Kidney (tissue), 14 donors: ENCODE measurements around the gene ADAD2. TPM values are rescaled to one million over a fixed set of nuclear protein-coding genes. Genes with fewer than 3 reads are reported as not detected.

Source experiments
- DNase-seq, 5 donors: peaks; one replicate each; pipeline ENCODE4 v3.0.0-alpha.2; 2013 to 2020
- FAIRE-seq: peaks from 2 replicates; lab custom pipeline; 2012; peaks lifted over from hg19 to GRCh38; lab: Jason Lieb, UNC
- H3K27ac ChIP-seq, 2 donors: one replicate each; pipeline ENCODE4 v1.7.0; 2013; ENCODE audit warnings: low read depth in 2 of 2, low read length in 2 of 2, inconsistent platforms in 1 of 2
- H3K27me3 ChIP-seq: one replicate; pipeline ENCODE4 v1.7.1; 2013; ENCODE audit warnings: low read length, inconsistent platforms; ENCODE audit not compliant: control insufficient read depth, insufficient read depth
- H3K36me3 ChIP-seq, 3 donors: one replicate each; pipeline versions ENCODE4 v1.7.0 to v1.7.1; 2013; ENCODE audit warnings: low read length in 3 of 3, control low read depth in 1 of 3, inconsistent platforms in 1 of 3; ENCODE audit not compliant: insufficient read depth in 3 of 3, control insufficient read depth in 2 of 3
- H3K4me1 ChIP-seq, 3 donors: one replicate each; pipeline versions ENCODE4 v1.7.0 to v1.7.1; 2013; ENCODE audit warnings: low read length in 3 of 3, inconsistent platforms in 1 of 3, low read depth in 1 of 3; ENCODE audit not compliant: control insufficient read depth in 2 of 3, insufficient read depth in 2 of 3
- H3K4me3 ChIP-seq, 3 donors: one replicate each; pipeline versions ENCODE4 v1.7.0 to v1.8.1; 2013; ENCODE audit warnings: low read length in 3 of 3, control low read depth in 1 of 3, inconsistent platforms in 1 of 3
- H3K9ac ChIP-seq, 3 donors: one replicate each; pipeline versions ENCODE4 v1.7.0 to v1.7.1; 2013; ENCODE audit warnings: low read length in 3 of 3, control low read depth in 1 of 3, inconsistent platforms in 1 of 3
- H3K9me3 ChIP-seq, 3 donors: one replicate each; pipeline versions ENCODE4 v1.7.0 to v1.7.1; 2013; ENCODE audit warnings: low read length in 3 of 3, control low read depth in 1 of 3, inconsistent platforms in 1 of 3; ENCODE audit not compliant: control insufficient read depth in 2 of 3, insufficient read depth in 1 of 3
- CTCF ChIP-seq: IDR thresholded peaks from 3 replicates; pipeline ENCODE4 v1.5.1; 2012; ENCODE audit warnings: mild to moderate bottlenecking, moderate library complexity, borderline replicate concordance; ENCODE audit not compliant: insufficient read depth; ENCODE audit errors: extremely low read depth
- intact Hi-C: fragments of 100-400 bp; cut with DNase I; formaldehyde crosslinking; loops from one replicate; pipeline ENCODE4 v1.11.1; 2022
- polyA plus RNA-seq: library from polyadenylated mRNA; stranded (reverse); fragments of 350-450 nt; fragmentation: Illumina TruSeq; extraction: RNeasy Lipid Tissue Mini Kit (QIAGEN cat#74804); gene quantifications from one replicate; pipeline ENCODE4 v1.2.3, GENCODE V29; 2014; ENCODE audit warnings: low read depth, low replicate concordance; ENCODE audit not compliant: insufficient read depth
- total RNA-seq: library from RNA; stranded (reverse); fragmentation: NEBNext Ultra II Directional; extraction: Animal tissue kit (Norgen Biotek cat#: 25700); gene quantifications from one replicate; pipeline ENCODE4 v1.2.1, GENCODE V29; 2021
- donor health status: control.
- donor health status: control.
- donor health status: control.
- donor health status: control.
- donor health status: control.
- donor health status: DM: yes; HTN: yes; CAD: no.
- donor health status: Normal renal cell carcinoma (clear cell type).

The ADAD2 gene
- total and polyA plus RNA-seq, 2 donors from 2014 or later = 0.72 to 0.80 TPM

- TF ChIP-seq CTCF = no peak
- Histone ChIP-seq H3K27ac (no peak overlapping the region), H3K27me3 (no peaks in the 10 kb centered on the region), H3K4me1 (no peaks in the 10 kb centered on the region), H3K36me3 (no peaks in the 10 kb centered on the region), H3K9me3 (no peaks in the 10 kb centered on the region), H3K9ac (no peak overlapping the region), H3K4me3 (no peak overlapping the region)
- intact Hi-C loops = no loop called here
- FAIRE-seq = no peak
- DNase-seq = no peak
Observed at GRCh38 chr16:84165746-84166145, 25.2 kb upstream of the ADAD2 start.

GRCh38 chr16:84166796-84167695 lies 23.9 kb upstream of the ADAD2 start:
- no peaks in the 10 kb centered on the region for H3K4me1 ChIP-seq
- FAIRE-seq = no peak

GRCh38 chr16:84169765-84170310 lies 21.1 kb upstream of the ADAD2 start:
- no peak for TF ChIP-seq CTCF
- Histone ChIP-seq H3K9me3 (no peaks in the 10 kb centered on the region), H3K36me3 (no peaks in the 10 kb centered on the region), H3K4me1 (no peaks in the 10 kb centered on the region), H3K27me3 (no peaks in the 10 kb centered on the region), H3K9ac (no peak overlapping the region), H3K27ac (no peak overlapping the region), H3K4me3 (no peak overlapping the region)
- DNase-seq = no peak
- intact Hi-C loops = no loop called here
- no peak for FAIRE-seq

More at GRCh38 chr16:84166796-84167695, 23.9 kb upstream of the ADAD2 start:
- no peak for TF ChIP-seq CTCF
- Histone ChIP-seq H3K4me3 (no peak overlapping the region), H3K36me3 (no peaks in the 10 kb centered on the region), H3K27ac (no peak overlapping the region), H3K9me3 (no peaks in the 10 kb centered on the region), H3K27me3 (no peaks in the 10 kb centered on the region), H3K9ac (no peak overlapping the region)
- no peak for DNase-seq
- intact Hi-C loops = no loop called here
